H4 (cell line): ENCODE measurements around the gene RNF214. TPM values are rescaled to one million over a fixed set of nuclear protein-coding genes. Genes with fewer than 3 reads are reported as not detected.
"Not testable (repeated sequence)": the region's sequence is repeated elsewhere in the genome, so short reads cannot be mapped to it uniquely, and the experiment has no call there.

Experiments used
- DNase-seq: peaks from one replicate; pipeline ENCODE4 v3.0.0-alpha.2; 2015; ENCODE audit warnings: low spot score
- total RNA-seq: library from RNA; depleted of rRNA; stranded (reverse); fragments of >200 nt; shearing (Covaris generic); gene quantifications from 2 replicates; pipeline ENCODE4 v1.2.3, GENCODE V29; 2014; rRNA removed

RNF214 gene
- total RNA-seq, 1 experiment from 2014 or later: 6.7 TPM

- DNase-seq: no peak
These were observed 82.4 kb downstream of the RNF214 start for GRCh38 chr11:117314840-117315239.

- DNase-seq: no peak
These were observed 83.1 kb downstream of the RNF214 start for GRCh38 chr11:117315285-117316196.

GRCh38 chr11:117316197-117316961, 83.9 kb downstream of the RNF214 start, which contains the start of gene BACE1:
Gene BACE1 (minus strand): TSS chr11:117316256. CDS start chr11:117315795, 461 bp downstream.
- peak; percentile 80 for DNase-seq

GRCh38 chr11:117318738-117319137, 86.3 kb downstream of the RNF214 start:
- DNase-seq: no peak

GRCh38 chr11:117319214-117319840, 86.9 kb downstream of the RNF214 start:
- no peak for DNase-seq

- not testable (repeated sequence) for DNase-seq
These were observed 94.7 kb downstream of the RNF214 start for GRCh38 chr11:117327255-117327566.

GRCh38 chr11:117327567-117328374, 95.3 kb downstream of the RNF214 start, which contains the start of gene CEP164:
Gene CEP164 (plus strand): TSS chr11:117327854. CDS start chr11:117338587, 10,733 bp downstream.
- peak; percentile 95 for DNase-seq

GRCh38 chr11:117328375-117329010, 96.0 kb downstream of the RNF214 start:
- DNase-seq: no peak

GRCh38 chr11:117332843-117333242, 100.4 kb downstream of the RNF214 start:
- DNase-seq: no peak

- DNase-seq: no peak
These were observed 101.4 kb downstream of the RNF214 start for GRCh38 chr11:117333917-117334316.

GRCh38 chr11:117334896-117335295, 102.4 kb downstream of the RNF214 start:
- DNase-seq: no peak

- no peak for DNase-seq
These were observed 102.9 kb downstream of the RNF214 start for GRCh38 chr11:117335399-117335798.

Other genes with a start within 250 kb of the RNF214 start
- gene SIK3, start 134.2 kb upstream of the RNF214 start, total RNA-seq: 7.7 and 7.8 TPM in 2 replicates
- 103 and 108 TPM in 2 replicates for gene PAFAH1B2, start 88.4 kb upstream of the RNF214 start, total RNA-seq
- gene SIDT2, start 53.9 kb upstream of the RNF214 start, total RNA-seq: 10.8 and 13.5 TPM in 2 replicates
- gene TAGLN, start 33.3 kb upstream of the RNF214 start, total RNA-seq: 20.8 and 36.0 TPM in 2 replicates
- gene PCSK7, start 598 bp upstream of the RNF214 start, total RNA-seq: 14.1 and 18.1 TPM in 2 replicates
- gene BACE1-AS, start 58.7 kb downstream of the RNF214 start, total RNA-seq: 1.6 and 2.9 TPM in 2 replicates
- gene BACE1, start 83.6 kb downstream of the RNF214 start, total RNA-seq: 18.6 and 24.4 TPM in 2 replicates
- 16.5 and 19.6 TPM in 2 replicates for gene CEP164, start 95.2 kb downstream of the RNF214 start, total RNA-seq